PC-3 (cell line): ENCODE results near the gene IL23R.

Experiments
- EZH2 ChIP-seq: fragments of 300-600 bp; sonication (generic); IDR thresholded peaks from one replicate; pipeline ENCODE4 v1.6.1; 2017; ENCODE audit warnings: antibody characterized with exemption, mild to moderate bottlenecking, low read length; ENCODE audit not compliant: unreplicated experiment
- EZH2phosphoT487 ChIP-seq: fragments of 300-600 bp; sonication (generic); IDR thresholded peaks from 2 replicates; pipeline ENCODE4 v1.6.1; 2018; ENCODE audit warnings: mild to moderate bottlenecking, antibody characterized with exemption, low read length, borderline replicate concordance
- TF ChIP-seq, protein P1 (sequence below): fragments of 300-600 bp; sonication (generic); conservative IDR thresholded peaks from 2 replicates; pipeline ENCODE4 v1.5.1; 2017; ENCODE audit warnings: antibody characterized with exemption, low read depth, mild to moderate bottlenecking, low read length

DNA sequence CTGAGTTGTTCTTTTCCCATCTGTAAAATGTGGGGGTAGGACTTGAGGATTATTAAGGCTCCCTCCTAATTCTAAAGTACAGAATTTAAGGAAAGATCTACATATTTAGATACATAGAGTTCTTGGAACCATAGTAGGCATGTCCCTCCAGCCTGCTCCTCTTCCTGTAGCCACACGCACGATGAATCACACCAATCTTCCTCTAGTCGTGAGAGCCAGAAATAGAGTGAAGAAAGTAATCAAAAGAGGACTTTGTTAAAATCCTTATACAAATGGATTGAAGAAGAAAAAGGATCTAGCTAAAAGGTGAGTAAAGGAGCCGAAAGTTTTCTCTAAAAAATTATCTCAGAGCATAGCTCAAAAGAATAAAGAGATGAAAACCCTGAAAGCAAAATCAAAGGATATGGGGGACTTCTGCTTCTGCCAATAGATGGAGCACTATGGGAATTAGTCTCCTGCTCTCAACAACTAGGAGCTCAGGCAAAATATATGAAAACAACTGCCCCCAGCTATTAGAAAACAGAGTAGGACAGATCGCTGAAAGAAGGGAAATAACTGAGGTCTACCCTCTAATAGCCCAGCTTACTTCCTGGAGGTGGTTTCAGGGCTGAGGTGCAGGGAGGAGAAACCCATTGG, 40.0 kb upstream of the IL23R start:
- TF ChIP-seq, protein P1, sequence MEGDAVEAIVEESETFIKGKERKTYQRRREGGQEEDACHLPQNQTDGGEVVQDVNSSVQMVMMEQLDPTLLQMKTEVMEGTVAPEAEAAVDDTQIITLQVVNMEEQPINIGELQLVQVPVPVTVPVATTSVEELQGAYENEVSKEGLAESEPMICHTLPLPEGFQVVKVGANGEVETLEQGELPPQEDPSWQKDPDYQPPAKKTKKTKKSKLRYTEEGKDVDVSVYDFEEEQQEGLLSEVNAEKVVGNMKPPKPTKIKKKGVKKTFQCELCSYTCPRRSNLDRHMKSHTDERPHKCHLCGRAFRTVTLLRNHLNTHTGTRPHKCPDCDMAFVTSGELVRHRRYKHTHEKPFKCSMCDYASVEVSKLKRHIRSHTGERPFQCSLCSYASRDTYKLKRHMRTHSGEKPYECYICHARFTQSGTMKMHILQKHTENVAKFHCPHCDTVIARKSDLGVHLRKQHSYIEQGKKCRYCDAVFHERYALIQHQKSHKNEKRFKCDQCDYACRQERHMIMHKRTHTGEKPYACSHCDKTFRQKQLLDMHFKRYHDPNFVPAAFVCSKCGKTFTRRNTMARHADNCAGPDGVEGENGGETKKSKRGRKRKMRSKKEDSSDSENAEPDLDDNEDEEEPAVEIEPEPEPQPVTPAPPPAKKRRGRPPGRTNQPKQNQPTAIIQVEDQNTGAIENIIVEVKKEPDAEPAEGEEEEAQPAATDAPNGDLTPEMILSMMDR: peak; percentile 39
- TF ChIP-seq EZH2 (no peak), EZH2phosphoT487 (no peak)
